Measurements from ENCODE around the gene AGBL4. TPM values are rescaled to one million over a fixed set of nuclear protein-coding genes. Genes with fewer than 3 reads are reported as not detected.

AGBL4 gene
- total RNA-seq, 1 donor from 2014 or later: not detected

DNA sequence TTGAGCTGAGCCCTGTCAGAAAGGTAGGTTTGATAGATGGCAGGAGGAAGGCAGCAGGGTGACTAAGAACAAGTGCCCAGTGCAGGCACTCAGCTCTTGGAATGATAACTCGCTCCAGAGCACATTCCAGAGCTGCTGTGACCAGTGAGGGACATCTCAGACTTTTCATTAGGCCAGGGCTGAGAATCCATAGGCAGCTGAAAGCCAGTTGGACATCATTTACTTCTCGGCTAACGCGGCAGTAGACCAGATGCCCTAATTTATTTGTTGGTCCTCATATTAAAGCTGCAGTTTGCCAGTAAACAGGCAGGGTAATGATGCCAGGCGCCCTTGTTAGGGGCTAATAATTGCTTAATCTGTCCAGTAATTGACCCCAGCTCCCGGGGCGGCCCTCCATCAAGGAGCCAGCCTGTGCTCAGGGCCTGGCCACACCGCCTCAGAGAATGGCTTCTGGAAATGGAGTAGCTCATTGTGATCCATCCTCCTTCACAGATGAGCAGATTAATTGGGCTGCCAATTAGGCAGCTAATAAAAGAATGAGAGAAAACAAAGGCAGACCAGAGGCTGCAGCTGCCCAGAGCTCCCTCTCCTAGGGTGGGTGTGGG lies 1369.0 kb downstream of the AGBL4 start:
- H3K36me3 ChIP-seq: no peaks in the 10 kb centered on the region
- H3K4me3 ChIP-seq: no peak overlapping the region
- no peaks in the 10 kb centered on the region for H3K9me3 ChIP-seq
- intact Hi-C loops (cut with DNase I): no loop called here
- no peaks in the 10 kb centered on the region for H3K4me1 ChIP-seq
- TF ChIP-seq, protein P1, sequence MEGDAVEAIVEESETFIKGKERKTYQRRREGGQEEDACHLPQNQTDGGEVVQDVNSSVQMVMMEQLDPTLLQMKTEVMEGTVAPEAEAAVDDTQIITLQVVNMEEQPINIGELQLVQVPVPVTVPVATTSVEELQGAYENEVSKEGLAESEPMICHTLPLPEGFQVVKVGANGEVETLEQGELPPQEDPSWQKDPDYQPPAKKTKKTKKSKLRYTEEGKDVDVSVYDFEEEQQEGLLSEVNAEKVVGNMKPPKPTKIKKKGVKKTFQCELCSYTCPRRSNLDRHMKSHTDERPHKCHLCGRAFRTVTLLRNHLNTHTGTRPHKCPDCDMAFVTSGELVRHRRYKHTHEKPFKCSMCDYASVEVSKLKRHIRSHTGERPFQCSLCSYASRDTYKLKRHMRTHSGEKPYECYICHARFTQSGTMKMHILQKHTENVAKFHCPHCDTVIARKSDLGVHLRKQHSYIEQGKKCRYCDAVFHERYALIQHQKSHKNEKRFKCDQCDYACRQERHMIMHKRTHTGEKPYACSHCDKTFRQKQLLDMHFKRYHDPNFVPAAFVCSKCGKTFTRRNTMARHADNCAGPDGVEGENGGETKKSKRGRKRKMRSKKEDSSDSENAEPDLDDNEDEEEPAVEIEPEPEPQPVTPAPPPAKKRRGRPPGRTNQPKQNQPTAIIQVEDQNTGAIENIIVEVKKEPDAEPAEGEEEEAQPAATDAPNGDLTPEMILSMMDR (IDR thresholded peaks at IDR 0.05): no peak
- DNase-seq (no peak), ATAC-seq (no peak)
- no peak overlapping the region for H3K27ac ChIP-seq
- H3K27me3 ChIP-seq: no peaks in the 10 kb centered on the region

DNA sequence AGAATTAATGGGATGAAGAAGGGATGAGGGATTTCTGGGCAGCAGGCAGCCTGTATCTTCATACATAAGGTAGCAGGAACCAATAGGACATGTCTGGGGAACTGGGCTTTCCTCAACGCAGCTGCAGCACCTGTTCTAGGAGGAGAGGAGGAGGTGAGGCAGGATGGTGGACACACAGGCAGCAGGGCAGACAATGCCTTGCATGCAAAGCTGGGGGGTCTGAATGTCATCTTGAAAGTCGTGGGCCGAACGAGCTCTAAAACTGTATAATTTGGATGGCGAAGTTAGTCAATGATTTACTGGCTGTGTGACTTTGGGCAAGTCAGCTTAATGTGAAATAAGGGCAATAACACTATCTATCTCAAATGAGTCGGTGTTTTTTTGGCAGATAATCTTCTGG lies 1371.4 kb downstream of the AGBL4 start:
- no peak for ATAC-seq
- H3K4me1 ChIP-seq: no peaks in the 10 kb centered on the region

DNA sequence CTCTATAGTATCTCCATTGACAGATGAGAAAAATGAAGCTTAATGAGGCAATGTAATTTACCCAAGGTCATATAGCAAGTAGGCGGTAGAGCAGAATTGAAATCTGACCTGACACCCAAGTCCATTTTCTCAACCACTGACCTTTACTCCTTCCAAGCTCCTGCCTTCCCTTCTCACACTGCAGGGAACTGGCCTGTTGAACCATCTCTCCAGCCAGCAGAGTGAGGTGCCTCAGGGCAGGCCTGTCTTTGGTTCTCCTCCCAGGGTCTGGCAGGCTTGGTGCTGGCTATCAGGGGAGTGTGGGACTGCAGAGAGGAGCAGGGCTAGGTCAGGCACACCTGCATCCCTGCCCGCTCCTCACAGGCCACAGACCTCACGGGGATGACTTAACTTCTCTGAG lies 1373.9 kb downstream of the AGBL4 start:
- H3K27me3 ChIP-seq: no peaks in the 10 kb centered on the region
- H3K27ac ChIP-seq: no peak overlapping the region
- ATAC-seq: no peak
- no peak for DNase-seq
- no peaks in the 10 kb centered on the region for H3K9me3 ChIP-seq
- H3K4me3 ChIP-seq: no peak overlapping the region
- TF ChIP-seq, protein P1 (IDR thresholded peaks at IDR 0.05): no peak
- H3K36me3 ChIP-seq: no peaks in the 10 kb centered on the region
- H3K4me1 ChIP-seq: no peaks in the 10 kb centered on the region
- intact Hi-C loops (cut with DNase I): no loop called here

More for the DNA sequence above, 1371.4 kb downstream of the AGBL4 start:
- no peaks in the 10 kb centered on the region for H3K9me3 ChIP-seq
- TF ChIP-seq, protein P1 (IDR thresholded peaks at IDR 0.05): no peak
- no peaks in the 10 kb centered on the region for H3K27me3 ChIP-seq
- H3K4me3 ChIP-seq: no peak overlapping the region
- no peaks in the 10 kb centered on the region for H3K36me3 ChIP-seq
- intact Hi-C loops (cut with DNase I): no loop called here
- H3K27ac ChIP-seq: no peak overlapping the region
- DNase-seq: no peak

DNA sequence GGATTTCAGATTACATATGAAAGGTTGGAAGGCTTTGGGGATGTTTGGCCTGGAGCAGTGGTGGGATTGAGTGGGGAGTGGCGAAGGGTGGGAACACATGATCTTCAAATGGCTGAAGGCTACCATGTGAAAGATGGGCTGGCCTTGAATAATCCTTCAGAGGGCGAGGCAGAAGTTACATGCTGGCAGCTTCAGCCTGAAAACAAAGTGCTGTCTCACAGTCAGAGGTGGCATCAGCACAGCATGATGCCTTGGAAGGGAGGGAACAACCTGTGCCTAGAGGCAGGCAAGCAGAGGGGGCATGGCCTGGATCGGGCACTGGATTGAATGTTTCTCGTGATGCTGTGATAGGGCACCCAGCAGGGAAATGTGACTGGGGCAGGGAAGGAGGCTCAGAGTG lies 1377.9 kb downstream of the AGBL4 start:
- intact Hi-C loops (cut with DNase I): no loop called here
- no peak for ATAC-seq
- Histone ChIP-seq H3K27me3 (no peaks in the 10 kb centered on the region), H3K4me3 (no peak overlapping the region), H3K36me3 (no peaks in the 10 kb centered on the region), H3K27ac (no peak overlapping the region), H3K9me3 (no peaks in the 10 kb centered on the region), H3K4me1 (no peaks in the 10 kb centered on the region)
- DNase-seq: no peak
- TF ChIP-seq, protein P1 (IDR thresholded peaks at IDR 0.05): no peak

DNA sequence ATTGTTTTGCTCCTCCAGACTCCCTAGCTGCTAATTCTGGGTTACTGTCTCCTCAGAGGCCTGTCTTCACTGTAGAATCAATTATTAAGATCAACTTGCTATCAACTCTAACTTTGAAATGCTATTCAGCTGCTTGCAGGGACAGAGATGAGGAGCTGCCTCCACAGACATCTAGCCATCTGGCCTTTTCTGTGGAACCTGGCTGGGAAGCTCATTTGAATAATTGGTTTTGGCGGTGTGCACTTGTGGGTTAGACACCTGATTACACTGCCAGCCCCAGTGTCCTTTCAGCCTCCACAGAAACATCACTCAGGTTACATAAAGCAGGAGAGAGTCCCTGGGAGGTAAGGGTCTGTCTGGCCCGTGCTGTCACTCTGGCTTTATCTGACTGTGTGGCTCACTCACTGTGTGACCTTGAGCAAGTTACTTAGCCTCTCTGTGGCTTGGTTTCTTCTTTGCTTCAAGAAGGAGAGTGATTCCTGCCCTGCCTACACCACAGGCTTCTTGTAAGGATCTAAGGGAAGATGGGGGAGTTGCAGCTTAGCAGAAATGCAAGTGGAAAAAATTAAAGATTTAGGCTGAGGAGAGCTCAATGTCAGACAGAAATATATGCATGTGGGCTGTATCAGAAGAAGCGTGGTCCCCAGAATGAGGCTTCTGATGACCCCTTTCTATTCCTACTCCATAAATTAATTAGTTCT lies 1378.7 kb downstream of the AGBL4 start:
- intact Hi-C loops (cut with DNase I): no loop called here
- Histone ChIP-seq H3K4me3 (no peak overlapping the region), H3K9me3 (no peaks in the 10 kb centered on the region), H3K27ac (no peak overlapping the region), H3K4me1 (no peaks in the 10 kb centered on the region), H3K27me3 (no peaks in the 10 kb centered on the region), H3K36me3 (no peaks in the 10 kb centered on the region)
- ATAC-seq (no peak), DNase-seq (no peak)
- TF ChIP-seq, protein P1 (IDR thresholded peaks at IDR 0.05): no peak

All from upper lobe of right lung (tissue), 1 donor.